RWPE2 (cell line): ENCODE measurements around the gene BMP6.

Experiments used
- ATAC-seq: fragments of 200-7000 bp; cut with Tn5 transposase; 3 replicates; pipeline ENCODE4 v1.9.1; 2021; ENCODE audit warnings: low read depth
- DNase-seq: peaks from one replicate; pipeline ENCODE4 v3.0.0-alpha.2; 2020; ENCODE audit warnings: low spot score
- H3K27ac ChIP-seq: fragments of 450-650 bp; 2 replicates; pipeline ENCODE4 v1.5.1; 2017; ENCODE audit warnings: mild to moderate bottlenecking; ENCODE audit not compliant: poor library complexity, severe bottlenecking
- H3K27me3 ChIP-seq: fragments of 250-450 bp; sonication (Bioruptor Pico); 2 replicates; pipeline ENCODE4 v1.5.1; 2021; ENCODE audit warnings: mild to moderate bottlenecking, moderate library complexity; ENCODE audit not compliant: insufficient read depth, poor library complexity, severe bottlenecking
- H3K36me3 ChIP-seq: fragments of 250-450 bp; sonication (Bioruptor Pico); 2 replicates; pipeline ENCODE4 v1.5.1; 2020; ENCODE audit warnings: low read depth, mild to moderate bottlenecking, moderate library complexity
- H3K4me1 ChIP-seq: fragments of 250-450 bp; sonication (Bioruptor Pico); 2 replicates; pipeline ENCODE4 v1.5.1; 2021; ENCODE audit warnings: mild to moderate bottlenecking, moderate library complexity; ENCODE audit not compliant: insufficient read depth, poor library complexity, severe bottlenecking
- H3K4me3 ChIP-seq: fragments of 250-450 bp; sonication (Bioruptor Pico); 2 replicates; pipeline ENCODE4 v1.5.1; 2021; ENCODE audit warnings: mild to moderate bottlenecking, moderate library complexity; ENCODE audit not compliant: severe bottlenecking
- H3K9me3 ChIP-seq: fragments of 250-450 bp; sonication (Bioruptor Pico); 2 replicates; pipeline ENCODE4 v1.5.1; 2021; ENCODE audit warnings: mild to moderate bottlenecking, moderate library complexity; ENCODE audit not compliant: severe bottlenecking
- CTCF ChIP-seq: fragments of 450-650 bp; IDR thresholded peaks from one replicate; pipeline ENCODE4 v1.5.1; 2017; ENCODE audit warnings: mild to moderate bottlenecking, moderate library complexity; ENCODE audit not compliant: poor library complexity, severe bottlenecking

Gene BMP6

DNA sequence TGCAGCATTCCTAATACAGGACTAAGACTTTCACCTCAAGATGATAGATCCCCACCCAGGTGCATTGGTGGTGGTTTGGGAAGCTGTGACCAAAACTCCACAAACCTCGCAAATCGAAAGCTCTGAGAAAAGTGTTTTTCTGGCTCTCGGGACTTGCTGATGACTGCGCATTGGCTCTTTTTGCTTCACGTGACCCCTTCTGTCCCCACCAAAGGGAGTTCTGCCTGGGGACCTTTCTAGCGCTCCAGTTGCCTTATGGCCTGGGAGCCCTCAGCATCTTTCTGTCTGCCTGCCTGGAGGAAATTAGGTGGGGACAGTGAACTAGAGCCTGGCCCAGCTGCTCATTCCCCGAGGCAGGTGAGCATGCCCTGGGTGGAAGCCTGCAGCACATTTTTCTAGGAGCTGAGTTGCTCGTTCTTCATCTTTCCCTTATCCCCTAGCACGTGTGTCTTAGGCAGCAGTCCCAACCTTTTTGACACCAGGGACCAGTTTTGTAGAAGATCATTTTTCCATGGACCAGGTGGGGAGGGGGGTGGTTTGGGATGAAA lies 94.5 kb downstream of the BMP6 start:
- no peak for DNase-seq
- Histone ChIP-seq H3K4me3 (no peak overlapping the region), H3K9me3 (no peaks in the 10 kb centered on the region), H3K4me1 (no peaks in the 10 kb centered on the region), H3K36me3 (no peaks in the 10 kb centered on the region), H3K27ac (no peak overlapping the region), H3K27me3 (no peaks in the 10 kb centered on the region)
- ATAC-seq: no peak
- TF ChIP-seq CTCF: no peak

- Histone ChIP-seq H3K27me3 (no peaks in the 10 kb centered on the region), H3K4me1 (no peaks in the 10 kb centered on the region), H3K27ac (no peak overlapping the region), H3K4me3 (no peak overlapping the region), H3K36me3 (no peaks in the 10 kb centered on the region), H3K9me3 (no peaks in the 10 kb centered on the region)
- TF ChIP-seq CTCF: no peak
- ATAC-seq: no peak
- no peak for DNase-seq
These were observed 95.5 kb downstream of the BMP6 start for GRCh38 chr6:7821426-7821825.

DNA sequence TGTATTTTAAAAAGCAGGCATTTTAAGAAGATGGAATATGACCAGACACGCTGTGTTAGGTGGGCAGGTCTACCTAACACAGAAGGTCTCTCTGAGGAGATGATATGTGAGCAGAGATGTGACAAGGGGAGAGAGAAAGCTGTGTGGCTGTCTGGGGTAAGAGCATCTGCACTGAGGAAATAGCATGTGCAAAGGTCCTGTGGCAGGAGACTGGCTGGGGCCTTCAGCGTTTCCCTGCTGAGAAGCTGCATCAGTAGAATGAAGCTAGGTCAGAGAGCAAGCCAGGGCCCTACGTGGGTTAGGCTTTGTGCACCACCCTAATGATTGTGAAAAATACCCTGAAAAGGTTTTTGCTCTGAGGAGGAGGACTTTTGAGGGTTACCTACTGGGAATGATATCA lies 97.7 kb downstream of the BMP6 start:
- DNase-seq (no peak), ATAC-seq (no peak)
- H3K27me3 ChIP-seq: no peaks in the 10 kb centered on the region
- H3K36me3 ChIP-seq: no peaks in the 10 kb centered on the region
- no peak overlapping the region for H3K4me3 ChIP-seq
- H3K9me3 ChIP-seq: no peaks in the 10 kb centered on the region
- H3K27ac ChIP-seq: no peak overlapping the region
- TF ChIP-seq CTCF: no peak
- no peaks in the 10 kb centered on the region for H3K4me1 ChIP-seq

- no peak for TF ChIP-seq CTCF
- H3K27ac ChIP-seq: no peak overlapping the region
- no peak for ATAC-seq
- no peaks in the 10 kb centered on the region for H3K4me1 ChIP-seq
- no peaks in the 10 kb centered on the region for H3K36me3 ChIP-seq
- H3K4me3 ChIP-seq: no peak overlapping the region
- no peaks in the 10 kb centered on the region for H3K27me3 ChIP-seq
- no peak for DNase-seq
- H3K9me3 ChIP-seq: no peaks in the 10 kb centered on the region
These were observed 100.1 kb downstream of the BMP6 start for GRCh38 chr6:7825986-7826385.

- DNase-seq (no peak), ATAC-seq (no peak)
- Histone ChIP-seq H3K27me3 (no peaks in the 10 kb centered on the region), H3K27ac (no peak overlapping the region), H3K4me3 (no peak overlapping the region), H3K36me3 (no peaks in the 10 kb centered on the region), H3K9me3 (no peaks in the 10 kb centered on the region), H3K4me1 (no peaks in the 10 kb centered on the region)
- TF ChIP-seq CTCF: no peak
These were observed 101.2 kb downstream of the BMP6 start for GRCh38 chr6:7827142-7827541.
